Measurements from ENCODE around the gene CABP4. TPM values are rescaled to one million over a fixed set of nuclear protein-coding genes. Genes with fewer than 3 reads are reported as not detected.

CABP4 gene
- total and polyA plus RNA-seq, 8 donors, result 0.43 to 1.7 (median 0.62) TPM; not detected in 2

DNA sequence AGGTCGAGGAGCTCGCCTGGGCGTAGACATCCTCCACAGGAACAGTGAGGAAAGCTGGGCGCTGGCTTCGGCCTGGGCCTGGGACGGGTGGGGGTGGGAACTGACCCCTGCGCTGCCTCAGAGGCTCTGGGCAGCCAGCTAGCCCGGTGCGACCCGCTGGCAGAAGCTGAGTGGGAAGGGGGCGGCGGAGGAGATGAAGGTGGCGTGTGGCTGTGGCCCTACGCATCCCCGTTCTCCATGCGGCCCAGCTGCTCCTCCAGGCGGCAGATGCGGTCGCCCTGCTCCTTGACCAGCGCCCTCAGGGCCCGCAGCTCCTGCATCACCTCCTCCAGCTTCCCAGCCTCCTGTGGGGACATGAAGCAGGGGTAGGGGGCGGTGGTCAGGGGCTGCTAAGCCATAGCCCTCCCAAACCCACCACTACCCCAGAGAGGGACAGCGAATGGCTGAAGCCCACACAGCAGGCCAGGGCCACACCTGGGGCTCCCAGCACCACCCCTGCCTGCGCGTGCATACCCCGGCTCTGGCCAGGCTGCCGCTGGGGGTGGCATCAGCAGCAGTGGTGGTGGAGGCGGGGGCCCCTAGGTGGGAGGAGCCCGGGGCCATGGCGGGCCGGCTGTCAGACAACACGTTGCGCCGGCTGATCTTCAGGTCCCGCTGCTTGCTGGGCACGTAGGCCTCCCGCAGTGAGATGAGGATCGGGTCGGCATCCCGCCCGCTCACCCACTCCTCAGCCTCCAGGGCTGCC lies 16.8 kb upstream of the CABP4 start:
- Histone ChIP-seq H3K9me3 (no peaks in the 10 kb centered on the region), H3K27ac (peak overlapping the region in 4 of 5 donors; percentile 45 to 96 (median 78)), H3K36me3 (peaks cover 26 to 89% (median 86%) of the 10 kb centered on the region in 4 donors), H3K4me1 (peaks cover 30 to 77% (median 66%) of the 10 kb centered on the region in 4 donors), H3K27me3 (no peaks in the 10 kb centered on the region), H3K4me3 (peak overlapping the region; percentile 23 to 45 (median 34))
- DNase-seq, result peak; percentile 40 to 54
- WGBS, 5 donors, result 72 to 91% (median 76%) methylated on average over 15 to 41 of the region's 41 CpGs
- no peak for TF ChIP-seq POLR2AphosphoS5 (IDR thresholded peaks at IDR 0.05)
- intact Hi-C loops (cut with DNase I; ENCODE audit: low total_unique reads), result loop anchor here (10.0 kb wide), 1 partner anchor 66 kb away; the partner anchor contains the start of genes CDK2AP2 and PITPNM1

DNA sequence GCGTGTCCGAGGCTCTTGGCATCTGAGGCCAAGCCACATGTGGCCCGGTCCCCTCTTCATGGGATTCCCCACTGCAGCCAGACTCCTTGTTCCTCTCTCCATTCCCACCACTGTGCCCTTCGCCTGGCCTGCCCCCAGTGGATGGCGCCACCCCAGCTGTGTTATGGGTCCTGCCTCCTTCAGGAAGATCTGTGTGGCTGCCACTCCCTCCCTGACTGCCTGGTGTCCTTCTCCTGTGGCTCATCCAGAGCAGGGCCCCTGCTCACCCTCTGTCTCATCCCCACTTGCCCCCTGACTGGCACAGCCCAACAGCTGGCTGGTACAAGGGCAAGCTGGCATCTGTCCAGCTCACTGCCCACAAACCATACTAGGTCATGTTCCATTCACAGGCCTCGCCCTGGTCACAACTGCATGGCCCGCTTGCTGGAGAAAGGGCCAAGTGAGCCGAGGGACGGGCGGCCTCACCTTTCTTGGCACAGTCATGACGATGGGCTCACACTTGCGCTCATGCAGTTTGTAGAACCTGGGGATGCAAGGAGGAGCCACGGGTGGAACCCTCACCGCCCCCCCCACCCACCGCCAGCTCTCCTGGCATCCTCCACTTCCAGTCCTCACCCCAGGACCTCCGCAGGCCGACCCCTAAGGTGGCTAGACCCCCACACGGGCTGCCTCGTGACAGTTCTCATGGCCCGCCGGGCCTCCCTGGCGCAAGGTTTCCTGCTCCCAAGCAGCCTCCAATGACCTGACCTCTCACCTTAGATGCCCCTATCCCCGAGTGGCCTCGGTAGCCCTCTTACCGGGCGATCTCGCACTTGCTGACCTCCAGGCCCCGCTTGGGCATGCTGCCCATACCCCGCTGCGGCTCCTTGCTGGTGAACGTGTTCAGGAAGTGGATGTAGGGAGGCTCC lies 15.6 kb upstream of the CABP4 start:
- H3K27me3 ChIP-seq, result no peaks in the 10 kb centered on the region
- TF ChIP-seq POLR2AphosphoS5 (IDR thresholded peaks at IDR 0.05), result peak in 1 of 3 donors; percentile 9
- TF ChIP-seq EP300 (IDR thresholded peaks at IDR 0.05), result no peak
- peak overlapping the region in 1 of 4 donors; percentile 45 for H3K4me3 ChIP-seq
- peaks cover 37 to 81% (median 71%) of the 10 kb centered on the region in 4 donors for H3K4me1 ChIP-seq
- intact Hi-C loops (cut with DNase I; ENCODE audit: low total_unique reads), result loop anchor here (10.0 kb wide), 1 partner anchor 65 kb away; the partner anchor contains the start of genes CDK2AP2 and PITPNM1
- peak; percentile 32 to 65 for DNase-seq
- no peaks in the 10 kb centered on the region for H3K9me3 ChIP-seq
- 47 to 63% (median 53%) methylated on average over 22 to 31 of the region's 31 CpGs for WGBS, 5 donors
- H3K36me3 ChIP-seq, result peaks cover 15 to 77% (median 73%) of the 10 kb centered on the region in 4 donors
- H3K27ac ChIP-seq, result peak overlapping the region; percentile 8 to 96 (median 73)

DNA sequence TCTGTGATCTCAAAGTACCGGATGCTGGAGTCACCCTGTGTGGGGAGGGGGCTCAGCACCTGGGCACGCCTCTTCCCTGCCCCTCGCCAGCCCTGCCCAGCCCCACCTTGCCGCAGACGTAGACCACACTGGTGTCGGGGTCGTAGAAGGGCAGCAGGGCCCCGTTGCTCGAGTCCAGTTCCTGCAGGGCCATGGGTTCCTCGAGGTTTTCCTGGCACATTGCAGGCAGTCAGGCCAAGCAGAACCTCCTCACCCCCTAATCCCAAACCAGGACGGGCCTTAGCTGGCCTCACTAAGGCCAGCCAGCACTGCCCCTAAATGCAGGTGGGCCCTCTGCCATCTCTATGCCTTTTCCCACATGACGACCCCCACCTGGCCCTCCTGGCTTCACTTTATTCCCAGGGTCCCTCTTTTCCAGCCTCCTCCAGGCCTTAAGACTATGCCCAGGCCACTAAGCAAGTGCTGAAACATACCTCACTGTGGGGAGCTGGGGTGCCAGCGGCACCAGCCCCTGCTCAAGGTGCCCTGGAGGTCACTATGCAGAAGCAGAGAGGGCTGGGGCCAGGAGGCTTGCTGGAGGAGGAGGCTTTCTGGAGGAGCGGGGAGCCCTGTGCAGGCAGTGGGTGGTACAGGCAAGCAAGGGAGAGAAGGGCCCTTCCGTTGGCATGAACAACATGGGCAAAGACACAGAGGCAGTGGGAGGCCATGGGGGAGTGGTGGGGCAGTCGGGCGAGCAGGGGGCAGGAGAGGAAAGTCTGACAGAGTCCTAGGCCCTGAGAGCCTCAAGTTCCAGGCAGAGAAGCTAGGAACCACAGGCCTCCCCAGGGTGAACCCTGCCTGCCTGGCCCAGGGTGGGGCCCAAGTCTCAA lies 14.7 kb upstream of the CABP4 start:
- H3K4me1 ChIP-seq, result peaks cover 39 to 83% (median 71%) of the 10 kb centered on the region in 4 donors
- 55 to 72% (median 60%) methylated on average over 10 to 17 of the region's 17 CpGs for WGBS, 5 donors
- intact Hi-C loops (cut with DNase I; ENCODE audit: low total_unique reads), result no loop called here
- no peak for TF ChIP-seq EP300 (IDR thresholded peaks at IDR 0.05)
- TF ChIP-seq POLR2AphosphoS5 (IDR thresholded peaks at IDR 0.05), result no peak
- TF ChIP-seq, protein P1, sequence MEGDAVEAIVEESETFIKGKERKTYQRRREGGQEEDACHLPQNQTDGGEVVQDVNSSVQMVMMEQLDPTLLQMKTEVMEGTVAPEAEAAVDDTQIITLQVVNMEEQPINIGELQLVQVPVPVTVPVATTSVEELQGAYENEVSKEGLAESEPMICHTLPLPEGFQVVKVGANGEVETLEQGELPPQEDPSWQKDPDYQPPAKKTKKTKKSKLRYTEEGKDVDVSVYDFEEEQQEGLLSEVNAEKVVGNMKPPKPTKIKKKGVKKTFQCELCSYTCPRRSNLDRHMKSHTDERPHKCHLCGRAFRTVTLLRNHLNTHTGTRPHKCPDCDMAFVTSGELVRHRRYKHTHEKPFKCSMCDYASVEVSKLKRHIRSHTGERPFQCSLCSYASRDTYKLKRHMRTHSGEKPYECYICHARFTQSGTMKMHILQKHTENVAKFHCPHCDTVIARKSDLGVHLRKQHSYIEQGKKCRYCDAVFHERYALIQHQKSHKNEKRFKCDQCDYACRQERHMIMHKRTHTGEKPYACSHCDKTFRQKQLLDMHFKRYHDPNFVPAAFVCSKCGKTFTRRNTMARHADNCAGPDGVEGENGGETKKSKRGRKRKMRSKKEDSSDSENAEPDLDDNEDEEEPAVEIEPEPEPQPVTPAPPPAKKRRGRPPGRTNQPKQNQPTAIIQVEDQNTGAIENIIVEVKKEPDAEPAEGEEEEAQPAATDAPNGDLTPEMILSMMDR (IDR thresholded peaks at IDR 0.05), result no peak
- no peak for TF ChIP-seq POLR2A (IDR thresholded peaks at IDR 0.05)
- H3K36me3 ChIP-seq, result peaks cover 7 to 68% (median 65%) of the 10 kb centered on the region in 4 donors
- H3K27me3 ChIP-seq, result no peaks in the 10 kb centered on the region
- peak overlapping the region in 1 of 4 donors; percentile 45 for H3K4me3 ChIP-seq
- DNase-seq, result no peak
- no peaks in the 10 kb centered on the region for H3K9me3 ChIP-seq
- peak overlapping the region; percentile 3 to 96 (median 73) for H3K27ac ChIP-seq

DNA sequence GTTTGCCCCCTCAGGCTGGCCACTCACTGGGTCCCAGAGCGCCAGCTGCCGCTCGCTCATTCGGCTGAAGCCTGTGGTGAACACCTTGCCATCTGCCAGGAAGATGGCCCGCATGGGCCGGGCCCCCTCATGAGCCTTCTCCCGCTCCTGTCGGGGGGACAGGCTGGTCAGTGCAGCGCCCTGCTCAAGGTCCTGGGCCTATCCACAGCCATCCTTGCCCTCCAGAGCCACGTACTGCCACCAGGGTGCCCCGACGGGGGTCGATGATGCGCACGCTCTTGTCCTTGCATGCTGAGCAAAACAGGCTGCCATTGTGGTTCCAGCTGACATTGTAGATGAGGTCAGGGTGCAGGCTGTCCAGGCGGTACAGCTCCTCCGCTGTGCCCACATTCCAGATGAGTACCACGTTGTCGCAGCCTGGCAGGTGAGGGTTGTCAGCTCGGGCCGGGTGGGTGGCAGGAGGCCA lies 14.0 kb upstream of the CABP4 start:
- WGBS, 5 donors, result 82 to 87% (median 86%) methylated on average over 17 to 21 of the region's 21 CpGs
- Histone ChIP-seq H3K9me3 (no peaks in the 10 kb centered on the region), H3K36me3 (peaks cover 4 to 61% (median 58%) of the 10 kb centered on the region in 4 donors), H3K4me1 (peaks cover 39 to 79% (median 64%) of the 10 kb centered on the region in 4 donors), H3K27me3 (no peaks in the 10 kb centered on the region), H3K27ac (peak overlapping the region in 4 of 5 donors; percentile 8 to 96 (median 89)), H3K4me3 (peak overlapping the region in 1 of 4 donors; percentile 45)
- no peak for DNase-seq
- intact Hi-C loops (cut with DNase I; ENCODE audit: low total_unique reads), result no loop called here
- no peak for TF ChIP-seq POLR2A (IDR thresholded peaks at IDR 0.05)
- TF ChIP-seq, protein P1 (IDR thresholded peaks at IDR 0.05), result no peak
- TF ChIP-seq POLR2AphosphoS5 (IDR thresholded peaks at IDR 0.05), result no peak
- no peak for TF ChIP-seq EP300 (IDR thresholded peaks at IDR 0.05)
